HCT116 (cell line): Measurements from ENCODE around the gene CCNL1. TPM values are rescaled to one million over a fixed set of nuclear protein-coding genes. Genes with fewer than 3 reads are reported as not detected.

ENCODE experiments used
- ATAC-seq: fragments of 200-7000 bp; cut with Tn5 transposase; 2 replicates; pipeline ENCODE4 v1.9.1; 2020; ENCODE audit warnings: mild to moderate bottlenecking, moderate library complexity
- BruUV-seq: library from RNA; stranded (reverse); fragments of 400-500 nt; replicated peaks from 2 replicates; lab custom pipeline; 2021; lab: Mats Ljungman, UMichigan
- CTCF ChIA-PET: fragments of 300-600 bp; sonication (Branson Sonifier 250); formaldehyde crosslinking; loops from one replicate; lab custom pipeline; 2021; ENCODE audit warnings: antibody characterized with exemption; lab: Charles Lee
- POLR2A ChIA-PET: fragments of 300-600, 350-600 bp; sonication (Branson Sonifier 250); formaldehyde crosslinking; loops from one replicate; lab custom pipeline; 2021; ENCODE audit warnings: antibody characterized with exemption; lab: Charles Lee
- RAD21 ChIA-PET, 2 experiments: fragments of 300-600 bp; sonication (Branson Sonifier 250); formaldehyde crosslinking; loops; one replicate each; lab custom pipeline; 2023; ENCODE audit warnings: low total read pairs in 2 of 2; ENCODE audit not compliant: uncharacterized antibody in 2 of 2, unreplicated experiment in 2 of 2, low non-redundant PET in 1 of 2; lab: Charles Lee
- DNase-seq: peaks from one replicate; pipeline ENCODE4 v3.0.0-alpha.2; 2010; ENCODE audit warnings: low read depth, low spot score
- H2AFZ ChIP-seq: fragments of 200-600 bp; shearing (Covaris generic), sonication (generic); 2 replicates; pipeline ENCODE4 v1.6.1; 2017; ENCODE audit warnings: low read depth, mixed run types, mixed read lengths, antibody characterized with exemption, low read length; ENCODE audit not compliant: poor library complexity, severe bottlenecking
- H3K27ac ChIP-seq: 2 replicates; pipeline ENCODE4 v1.5.1; 2012; ENCODE audit warnings: low read depth, low read length
- H3K27me3 ChIP-seq: fragments of 200-600 bp; sonication (generic); 2 replicates; pipeline ENCODE4 v1.6.1; 2016; ENCODE audit warnings: mixed run types, low read length, mixed read lengths; ENCODE audit not compliant: insufficient read depth
- H3K36me3 ChIP-seq, 2 experiments: fragments of 200-500 bp in 1 of 2; fragments of 200-600 bp in 1 of 2; sonication (Bioruptor generic) in 1 of 2; sonication (generic) in 1 of 2; 2 replicates each; pipeline versions ENCODE4 v1.5.1 to v1.6.1; 2014 to 2016; ENCODE audit warnings: low read length in 2 of 2, inconsistent platforms in 1 of 2, mixed read lengths in 1 of 2, mixed run types in 1 of 2; ENCODE audit not compliant: insufficient read depth in 2 of 2, control insufficient read depth in 1 of 2
- H3K4me1 ChIP-seq, 2 experiments: fragments of 200-600 bp in 1 of 2; sonication (generic) in 1 of 2; 2 replicates each; pipeline versions ENCODE4 v1.5.1 to v1.6.1; 2012 to 2017; ENCODE audit warnings: low read length in 2 of 2, inconsistent platforms in 1 of 2, mild to moderate bottlenecking in 1 of 2, mixed read lengths in 1 of 2, mixed run types in 1 of 2, moderate library complexity in 1 of 2; ENCODE audit not compliant: insufficient read depth in 2 of 2, control insufficient read depth in 1 of 2
- H3K4me2 ChIP-seq: fragments of 200-600 bp; sonication (generic); 2 replicates; pipeline ENCODE4 v1.6.1; 2017; ENCODE audit warnings: mixed run types, low read length, mixed read lengths
- H3K4me3 ChIP-seq, 2 experiments: fragments of 200-600 bp in 1 of 2; sonication (generic) in 1 of 2; replicated peaks in 1 of 2; 2 replicates each; pipeline ENCODE4 v1.5.1; 2011 to 2016; ENCODE audit warnings: low read length in 2 of 2, control low read depth in 1 of 2, low read depth in 1 of 2, mild to moderate bottlenecking in 1 of 2, mixed read lengths in 1 of 2, mixed run types in 1 of 2
- H3K79me2 ChIP-seq: fragments of 200-600 bp; sonication (generic); 2 replicates; pipeline ENCODE4 v1.6.1; 2017; ENCODE audit warnings: mild to moderate bottlenecking, mixed run types, low read length, moderate library complexity, mixed read lengths; ENCODE audit not compliant: insufficient read depth
- H3K9ac ChIP-seq: fragments of 200-600 bp; sonication (generic); 2 replicates; pipeline ENCODE4 v1.6.1; 2016; ENCODE audit warnings: low read length, mixed read lengths
- H3K9me2 ChIP-seq: fragments of 200-600 bp; sonication (generic), shearing (Covaris generic); 2 replicates; pipeline ENCODE4 v1.6.1; 2017; ENCODE audit warnings: mixed run types, mild to moderate bottlenecking, moderate library complexity; ENCODE audit not compliant: insufficient read depth
- H3K9me3 ChIP-seq, 2 experiments: fragments of 200-500 bp in 1 of 2; fragments of 200-600 bp in 1 of 2; sonication (Bioruptor generic) in 1 of 2; sonication (generic) in 1 of 2; 2 replicates each; pipeline ENCODE4 v1.6.1; 2014 to 2017; ENCODE audit warnings: low read length in 2 of 2, mixed read lengths in 2 of 2, inconsistent platforms in 1 of 2, low read depth in 1 of 2, mild to moderate bottlenecking in 1 of 2, mixed run types in 1 of 2, moderate library complexity in 1 of 2; ENCODE audit not compliant: control insufficient read depth in 1 of 2, insufficient read depth in 1 of 2
- H4K20me1 ChIP-seq: fragments of 200-600 bp; sonication (generic), shearing (Covaris generic); 2 replicates; pipeline ENCODE4 v1.6.1; 2017; ENCODE audit warnings: mixed run types, mild to moderate bottlenecking, moderate library complexity; ENCODE audit not compliant: insufficient read depth
- CBX3 ChIP-seq: IDR thresholded peaks from 2 replicates; pipeline ENCODE4 v1.6.1; 2012; ENCODE audit warnings: low read depth
- CEBPB ChIP-seq: IDR thresholded peaks from 2 replicates; pipeline ENCODE4 v1.6.1; 2012; ENCODE audit warnings: low read depth
- EGR1 ChIP-seq: IDR thresholded peaks from 2 replicates; pipeline ENCODE4 v1.6.1; 2012; ENCODE audit warnings: low read depth
- EZH2phosphoT487 ChIP-seq: fragments of 200-600 bp; IDR thresholded peaks from 2 replicates; pipeline ENCODE4 v1.6.1; 2018; ENCODE audit warnings: antibody characterized with exemption, borderline replicate concordance
- FOSL1 ChIP-seq: IDR thresholded peaks from 2 replicates; pipeline ENCODE4 v1.6.1; 2012; ENCODE audit warnings: low read depth
- POLR2AphosphoS5 ChIP-seq: IDR thresholded peaks from 2 replicates; pipeline ENCODE4 v1.6.1; 2011; ENCODE audit warnings: mild to moderate bottlenecking, low read depth, low read length, moderate library complexity
- REST ChIP-seq: IDR thresholded peaks from 2 replicates; pipeline ENCODE4 v1.6.1; 2012; ENCODE audit warnings: low read depth
- SIN3A ChIP-seq: IDR thresholded peaks from 2 replicates; pipeline ENCODE4 v1.6.1; 2012; ENCODE audit warnings: low read depth
- SP1 ChIP-seq: IDR thresholded peaks from 2 replicates; pipeline ENCODE4 v1.6.1; 2012; ENCODE audit warnings: low read depth
- SRF ChIP-seq: IDR thresholded peaks from 2 replicates; pipeline ENCODE4 v1.6.1; 2012; ENCODE audit warnings: low read depth
- YY1 ChIP-seq: IDR thresholded peaks from 2 replicates; pipeline ENCODE4 v1.6.1; 2011; ENCODE audit warnings: low read length, low read depth, moderate library complexity, mild to moderate bottlenecking; ENCODE audit not compliant: insufficient replicate concordance; ENCODE audit errors: extremely low read depth
- ZNF274 ChIP-seq: fragments of 200-500 bp; sonication (Bioruptor generic); IDR thresholded peaks from 2 replicates; pipeline ENCODE4 v1.6.1; 2014; ENCODE audit warnings: mild to moderate bottlenecking, low read depth, low read length, inconsistent platforms
- intact Hi-C: fragments of 100-400 bp; cut with micrococcal nuclease; formaldehyde crosslinking; loops from 2 replicates; pipeline ENCODE4 v1.10.0; 2022
- total RNA-seq: library from RNA; stranded (reverse); gene quantifications from one replicate; pipeline ENCODE4 v1.2.1, GENCODE V29; 2021; ENCODE audit not compliant: unreplicated experiment

Gene CCNL1
- total RNA-seq, 1 experiment from 2014 or later: 96.7 TPM

- ATAC-seq: no peak
- no peak overlapping the region for H3K4me2 ChIP-seq
- TF ChIP-seq SIN3A (no peak), SRF (no peak), ZNF274 (no peak), CBX3 (no peak), SP1 (no peak), CEBPB (no peak), EZH2phosphoT487 (no peak), FOSL1 (no peak), POLR2AphosphoS5 (no peak), YY1 (no peak), REST (no peak), EGR1 (no peak)
- ChIA-PET RAD21 (no interaction called here), CTCF (no interaction called here), POLR2A (interaction anchor here (1.7 kb wide), 1 partner anchor 39 kb away, joined by 3 read pairs; the partner anchor contains the start of gene CCNL1)
- no peak overlapping the region for H3K9ac ChIP-seq
- BruUV-seq: no TSS peak
- H3K36me3 ChIP-seq: no peaks in the 10 kb centered on the region
- no peak for DNase-seq
- no peak overlapping the region for H2AFZ ChIP-seq
- no peak overlapping the region for H3K27ac ChIP-seq
- no peaks in the 10 kb centered on the region for H3K27me3 ChIP-seq
- no peaks in the 10 kb centered on the region for H3K79me2 ChIP-seq
- H3K4me1 ChIP-seq: no peaks in the 10 kb centered on the region
- no peak overlapping the region for H3K4me3 ChIP-seq
- no peaks in the 10 kb centered on the region for H4K20me1 ChIP-seq
- H3K9me3 ChIP-seq: no peaks in the 10 kb centered on the region
- no peaks in the 10 kb centered on the region for H3K9me2 ChIP-seq
- intact Hi-C loops: loop anchor here (5.0 kb wide), 2 partner anchors 1048 to 1203 kb away; no protein-coding TSS in a partner anchor
Measured at GRCh38 chr3:157199841-157200240, 39.9 kb upstream of the CCNL1 start.
